Measurements from ENCODE around the gene EPB41L2. TPM values are rescaled to one million over a fixed set of nuclear protein-coding genes. Genes with fewer than 3 reads are reported as not detected.

EPB41L2 gene
- total and polyA plus RNA-seq, 2 experiments from 2014 or later: 27.4 to 35.8 TPM

DNA sequence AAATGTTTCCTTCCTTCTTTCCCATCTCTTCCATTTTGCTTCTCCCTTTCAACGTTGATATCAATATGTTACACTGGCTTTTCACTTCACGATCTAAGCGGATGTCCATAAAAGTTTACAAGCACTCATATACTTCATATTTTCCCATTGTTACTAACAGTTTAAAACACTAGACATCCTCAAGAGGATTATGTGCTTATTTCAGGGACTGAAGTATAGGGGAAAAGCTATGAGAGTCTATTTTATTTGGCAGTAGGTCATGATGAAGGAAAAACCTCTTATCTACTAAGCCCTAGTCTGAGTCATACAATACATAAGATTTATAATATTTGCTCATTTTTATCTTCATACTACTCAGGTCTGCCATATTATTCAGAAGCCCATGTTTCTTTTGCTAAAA, 20.6 kb upstream of the EPB41L2 start:
- H3K4me2 ChIP-seq: peak overlapping the region; percentile 3
- peak overlapping the region; percentile 53 for H3K27ac ChIP-seq
- no peaks in the 10 kb centered on the region for H3K79me2 ChIP-seq
- H3K4me3 ChIP-seq: no peak overlapping the region
- no peaks in the 10 kb centered on the region for H3K9me2 ChIP-seq (replicated peaks; ENCODE audit: insufficient read depth)
- H3K36me3 ChIP-seq (replicated peaks; ENCODE audit: insufficient read depth, low read depth): no peaks in the 10 kb centered on the region
- H3K27me3 ChIP-seq: no peaks in the 10 kb centered on the region
- no peak overlapping the region for H2AFZ ChIP-seq
- no peaks in the 10 kb centered on the region for H4K20me1 ChIP-seq (ENCODE audit: insufficient read depth, poor library complexity, severe bottlenecking)
- 48% methylated on average over 3 of the region's 3 CpGs for WGBS (ENCODE audit: low lambda C conversion rate, missing lambda C conversion rate)
- no peak for TF ChIP-seq EZH2phosphoT487 (IDR thresholded peaks at IDR 0.05; ENCODE audit: low read depth, severe bottlenecking, unreplicated experiment)
- H3K9me3 ChIP-seq (ENCODE audit: low read depth): no peaks in the 10 kb centered on the region
- H3K4me1 ChIP-seq (ENCODE audit: insufficient read depth): peaks cover 5% of the 10 kb centered on the region
- no peak for DNase-seq (ENCODE audit: low spot score)

GRCh38 chr6:131082335-131082734, 19.3 kb upstream of the EPB41L2 start:
- Histone ChIP-seq H3K27me3 (no peaks in the 10 kb centered on the region), H3K27ac (no peak overlapping the region), H3K4me2 (no peak overlapping the region), H3K9me2 (replicated peaks; ENCODE audit: insufficient read depth) (no peaks in the 10 kb centered on the region), H3K4me1 (ENCODE audit: insufficient read depth) (peaks cover 5% of the 10 kb centered on the region), H3K79me2 (no peaks in the 10 kb centered on the region), H4K20me1 (ENCODE audit: insufficient read depth, poor library complexity, severe bottlenecking) (no peaks in the 10 kb centered on the region), H3K4me3 (no peak overlapping the region), H2AFZ (no peak overlapping the region), H3K9me3 (ENCODE audit: low read depth) (no peaks in the 10 kb centered on the region), H3K36me3 (replicated peaks; ENCODE audit: insufficient read depth, low read depth) (no peaks in the 10 kb centered on the region)
- WGBS (ENCODE audit: low lambda C conversion rate, missing lambda C conversion rate): 56% methylated on average over 1 of the region's 1 CpG
- TF ChIP-seq EZH2phosphoT487 (IDR thresholded peaks at IDR 0.05; ENCODE audit: low read depth, severe bottlenecking, unreplicated experiment): no peak
- TF ChIP-seq, protein P1, sequence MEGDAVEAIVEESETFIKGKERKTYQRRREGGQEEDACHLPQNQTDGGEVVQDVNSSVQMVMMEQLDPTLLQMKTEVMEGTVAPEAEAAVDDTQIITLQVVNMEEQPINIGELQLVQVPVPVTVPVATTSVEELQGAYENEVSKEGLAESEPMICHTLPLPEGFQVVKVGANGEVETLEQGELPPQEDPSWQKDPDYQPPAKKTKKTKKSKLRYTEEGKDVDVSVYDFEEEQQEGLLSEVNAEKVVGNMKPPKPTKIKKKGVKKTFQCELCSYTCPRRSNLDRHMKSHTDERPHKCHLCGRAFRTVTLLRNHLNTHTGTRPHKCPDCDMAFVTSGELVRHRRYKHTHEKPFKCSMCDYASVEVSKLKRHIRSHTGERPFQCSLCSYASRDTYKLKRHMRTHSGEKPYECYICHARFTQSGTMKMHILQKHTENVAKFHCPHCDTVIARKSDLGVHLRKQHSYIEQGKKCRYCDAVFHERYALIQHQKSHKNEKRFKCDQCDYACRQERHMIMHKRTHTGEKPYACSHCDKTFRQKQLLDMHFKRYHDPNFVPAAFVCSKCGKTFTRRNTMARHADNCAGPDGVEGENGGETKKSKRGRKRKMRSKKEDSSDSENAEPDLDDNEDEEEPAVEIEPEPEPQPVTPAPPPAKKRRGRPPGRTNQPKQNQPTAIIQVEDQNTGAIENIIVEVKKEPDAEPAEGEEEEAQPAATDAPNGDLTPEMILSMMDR (IDR thresholded peaks at IDR 0.05; ENCODE audit: poor library complexity): no peak
- no peak for TF ChIP-seq EZH2 (IDR thresholded peaks at IDR 0.05; ENCODE audit: borderline replicate concordance)
- DNase-seq (ENCODE audit: low spot score): no peak

GRCh38 chr6:131080084-131080483, 17.0 kb upstream of the EPB41L2 start:
- Histone ChIP-seq H3K27ac (no peak overlapping the region), H2AFZ (no peak overlapping the region), H3K4me2 (no peak overlapping the region), H3K9me2 (replicated peaks; ENCODE audit: insufficient read depth) (no peaks in the 10 kb centered on the region), H3K27me3 (no peaks in the 10 kb centered on the region), H3K36me3 (replicated peaks; ENCODE audit: insufficient read depth, low read depth) (no peaks in the 10 kb centered on the region), H3K4me1 (ENCODE audit: insufficient read depth) (peaks cover 5% of the 10 kb centered on the region), H3K4me3 (no peak overlapping the region), H4K20me1 (ENCODE audit: insufficient read depth, poor library complexity, severe bottlenecking) (no peaks in the 10 kb centered on the region), H3K79me2 (no peaks in the 10 kb centered on the region), H3K9me3 (ENCODE audit: low read depth) (no peaks in the 10 kb centered on the region)
- TF ChIP-seq EZH2 (IDR thresholded peaks at IDR 0.05; ENCODE audit: borderline replicate concordance): no peak
- TF ChIP-seq EZH2phosphoT487 (IDR thresholded peaks at IDR 0.05; ENCODE audit: low read depth, severe bottlenecking, unreplicated experiment): no peak
- TF ChIP-seq, protein P1 (IDR thresholded peaks at IDR 0.05; ENCODE audit: poor library complexity): no peak
- no peak for DNase-seq (ENCODE audit: low spot score)
- WGBS (ENCODE audit: low lambda C conversion rate, missing lambda C conversion rate): 94% methylated on average over 6 of the region's 6 CpGs

- Histone ChIP-seq H2AFZ (no peak overlapping the region), H3K9me2 (replicated peaks; ENCODE audit: insufficient read depth) (no peaks in the 10 kb centered on the region), H3K4me1 (ENCODE audit: insufficient read depth) (no peaks in the 10 kb centered on the region), H3K36me3 (replicated peaks; ENCODE audit: insufficient read depth, low read depth) (no peaks in the 10 kb centered on the region), H3K79me2 (no peaks in the 10 kb centered on the region), H3K27ac (no peak overlapping the region), H4K20me1 (ENCODE audit: insufficient read depth, poor library complexity, severe bottlenecking) (no peaks in the 10 kb centered on the region), H3K4me2 (no peak overlapping the region), H3K9me3 (ENCODE audit: low read depth) (no peaks in the 10 kb centered on the region), H3K27me3 (no peaks in the 10 kb centered on the region), H3K4me3 (no peak overlapping the region)
- DNase-seq (ENCODE audit: low spot score): no peak
- TF ChIP-seq, protein P1 (IDR thresholded peaks at IDR 0.05; ENCODE audit: poor library complexity): no peak
- no peak for TF ChIP-seq EZH2phosphoT487 (IDR thresholded peaks at IDR 0.05; ENCODE audit: low read depth, severe bottlenecking, unreplicated experiment)
- TF ChIP-seq EZH2 (IDR thresholded peaks at IDR 0.05; ENCODE audit: borderline replicate concordance): no peak
- 100% methylated on average over 2 of the region's 2 CpGs for WGBS (ENCODE audit: low lambda C conversion rate, missing lambda C conversion rate)
These were observed 10.5 kb upstream of the EPB41L2 start for GRCh38 chr6:131073577-131073976.
